Upper lobe of right lung (tissue), 1 donor: ENCODE results near the gene RELN. TPM values are rescaled to one million over a fixed set of nuclear protein-coding genes. Genes with fewer than 3 reads are reported as not detected.
"Not testable (repeated sequence)": the region's sequence is repeated elsewhere in the genome, so short reads cannot be mapped to it uniquely, and the experiment has no call there.

Experiments used
- ATAC-seq: fragments of 200-7000 bp; cut with Tn5 transposase; one replicate; pipeline ENCODE4 v1.9.1; 2020; ENCODE audit warnings: mild to moderate bottlenecking, moderate library complexity
- DNase-seq: peaks from one replicate; pipeline ENCODE4 v3.0.0-alpha.2; 2020
- H3K27ac ChIP-seq: fragments of 200-600 bp; one replicate; pipeline ENCODE4 v1.8.0; 2022
- H3K27me3 ChIP-seq: fragments of 200-600 bp; one replicate; pipeline ENCODE4 v1.8.0; 2022; ENCODE audit warnings: mild to moderate bottlenecking
- H3K36me3 ChIP-seq: fragments of 200-600 bp; one replicate; pipeline ENCODE4 v1.8.0; 2022
- H3K4me1 ChIP-seq: fragments of 200-600 bp; one replicate; pipeline ENCODE4 v1.8.0; 2022
- H3K4me3 ChIP-seq: fragments of 200-600 bp; one replicate; pipeline ENCODE4 v1.8.0; 2022; ENCODE audit warnings: mild to moderate bottlenecking
- H3K9me3 ChIP-seq: fragments of 200-600 bp; one replicate; pipeline ENCODE4 v1.8.0; 2022
- intact Hi-C: fragments of 100-400 bp; cut with DNase I; formaldehyde crosslinking; loops from one replicate; pipeline ENCODE4 v1.11.0; 2022
- total RNA-seq: library from RNA; stranded (reverse); fragmentation: NEBNext Ultra II Directional; extraction: Animal tissue kit (Norgen Biotek cat#: 25700); gene quantifications from one replicate; pipeline ENCODE4 v1.2.1, GENCODE V29; 2021
- TF ChIP-seq, protein P1 (sequence below): fragments of 200-600 bp; IDR thresholded peaks from one replicate; pipeline ENCODE4 v1.8.0; 2022; ENCODE audit warnings: antibody characterized with exemption
- donor health status: DM: no; HTN: yes; CAD: no; lungs with severe emphysema.

Gene RELN
- total RNA-seq, 1 donor from 2014 or later, result 5.6 TPM

GRCh38 chr7:103793614-103794013, 195.8 kb downstream of the RELN start:
- H3K27ac ChIP-seq, result no peak overlapping the region
- ATAC-seq, result no peak
- TF ChIP-seq, protein P1, sequence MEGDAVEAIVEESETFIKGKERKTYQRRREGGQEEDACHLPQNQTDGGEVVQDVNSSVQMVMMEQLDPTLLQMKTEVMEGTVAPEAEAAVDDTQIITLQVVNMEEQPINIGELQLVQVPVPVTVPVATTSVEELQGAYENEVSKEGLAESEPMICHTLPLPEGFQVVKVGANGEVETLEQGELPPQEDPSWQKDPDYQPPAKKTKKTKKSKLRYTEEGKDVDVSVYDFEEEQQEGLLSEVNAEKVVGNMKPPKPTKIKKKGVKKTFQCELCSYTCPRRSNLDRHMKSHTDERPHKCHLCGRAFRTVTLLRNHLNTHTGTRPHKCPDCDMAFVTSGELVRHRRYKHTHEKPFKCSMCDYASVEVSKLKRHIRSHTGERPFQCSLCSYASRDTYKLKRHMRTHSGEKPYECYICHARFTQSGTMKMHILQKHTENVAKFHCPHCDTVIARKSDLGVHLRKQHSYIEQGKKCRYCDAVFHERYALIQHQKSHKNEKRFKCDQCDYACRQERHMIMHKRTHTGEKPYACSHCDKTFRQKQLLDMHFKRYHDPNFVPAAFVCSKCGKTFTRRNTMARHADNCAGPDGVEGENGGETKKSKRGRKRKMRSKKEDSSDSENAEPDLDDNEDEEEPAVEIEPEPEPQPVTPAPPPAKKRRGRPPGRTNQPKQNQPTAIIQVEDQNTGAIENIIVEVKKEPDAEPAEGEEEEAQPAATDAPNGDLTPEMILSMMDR, result no peak
- no peaks in the 10 kb centered on the region for H3K36me3 ChIP-seq
- no peaks in the 10 kb centered on the region for H3K27me3 ChIP-seq
- intact Hi-C loops, result no loop called here
- H3K9me3 ChIP-seq, result no peaks in the 10 kb centered on the region
- no peaks in the 10 kb centered on the region for H3K4me1 ChIP-seq
- no peak for DNase-seq
- H3K4me3 ChIP-seq, result no peak overlapping the region

DNA sequence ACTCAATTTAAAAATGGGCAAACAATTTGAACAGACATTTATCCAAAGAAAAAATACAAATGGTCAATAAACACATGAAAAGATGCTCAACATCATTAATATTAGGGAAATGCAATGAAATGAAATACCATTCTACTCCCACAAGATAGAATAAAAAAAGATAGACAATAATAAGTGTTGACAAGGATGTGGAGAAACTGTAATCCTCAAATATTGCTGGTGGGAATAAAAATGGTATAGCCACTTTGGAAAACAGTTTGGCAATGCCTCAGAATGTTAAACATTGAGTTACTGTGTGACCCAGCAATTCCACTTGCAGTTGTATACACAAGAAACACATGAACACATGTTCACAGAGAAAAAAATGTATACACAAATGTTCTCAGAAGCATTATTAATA, 197.6 kb downstream of the RELN start:
- ATAC-seq (no peak), DNase-seq (no peak)
- Histone ChIP-seq H3K4me3 (no peak overlapping the region), H3K4me1 (no peaks in the 10 kb centered on the region), H3K9me3 (no peaks in the 10 kb centered on the region), H3K27ac (no peak overlapping the region), H3K36me3 (no peaks in the 10 kb centered on the region), H3K27me3 (no peaks in the 10 kb centered on the region)
- intact Hi-C loops, result no loop called here
- TF ChIP-seq, protein P1, result no peak

- ATAC-seq, H3K27ac ChIP-seq, DNase-seq, intact Hi-C loops, H3K36me3 ChIP-seq, H3K4me1 ChIP-seq, H3K27me3 ChIP-seq, H3K4me3 ChIP-seq, H3K9me3 ChIP-seq: not testable (repeated sequence)
Observed at GRCh38 chr7:103787041-103787440, 202.4 kb downstream of the RELN start.

DNA sequence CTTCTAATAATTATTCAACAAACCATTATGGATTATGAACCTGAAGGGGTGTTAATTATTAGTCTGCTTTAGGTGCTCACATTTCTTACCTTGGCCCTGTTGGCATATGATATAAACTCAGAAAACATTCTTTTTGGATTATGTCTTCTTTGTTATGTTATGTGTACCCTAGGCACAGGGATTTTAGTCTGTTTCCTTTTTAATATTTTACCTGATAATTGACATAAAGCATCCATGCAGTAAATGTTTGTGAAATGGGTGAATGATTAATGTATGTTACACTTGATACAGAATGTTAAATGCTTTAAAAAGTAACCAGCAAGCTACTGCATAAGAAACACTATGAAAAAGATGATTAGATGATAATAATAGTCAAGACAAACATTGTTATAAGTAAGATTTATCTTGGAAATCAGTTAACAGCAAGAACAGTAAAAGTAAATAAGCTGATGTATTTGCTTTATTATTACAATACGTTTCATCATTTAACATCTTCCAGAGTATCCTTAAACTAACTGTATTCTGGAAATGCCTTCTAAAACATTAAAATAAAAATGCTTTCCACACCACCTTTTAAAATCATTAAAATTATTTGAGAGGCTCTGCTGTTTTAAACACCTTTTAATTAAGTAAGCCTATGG, 204.7 kb downstream of the RELN start:
- H3K27ac ChIP-seq, result no peak overlapping the region
- H3K9me3 ChIP-seq, result no peaks in the 10 kb centered on the region
- intact Hi-C loops, result no loop called here
- TF ChIP-seq, protein P1, result no peak
- H3K36me3 ChIP-seq, result no peaks in the 10 kb centered on the region
- no peak for DNase-seq
- no peak for ATAC-seq
- H3K4me3 ChIP-seq, result no peak overlapping the region
- no peaks in the 10 kb centered on the region for H3K27me3 ChIP-seq
- no peaks in the 10 kb centered on the region for H3K4me1 ChIP-seq

DNA sequence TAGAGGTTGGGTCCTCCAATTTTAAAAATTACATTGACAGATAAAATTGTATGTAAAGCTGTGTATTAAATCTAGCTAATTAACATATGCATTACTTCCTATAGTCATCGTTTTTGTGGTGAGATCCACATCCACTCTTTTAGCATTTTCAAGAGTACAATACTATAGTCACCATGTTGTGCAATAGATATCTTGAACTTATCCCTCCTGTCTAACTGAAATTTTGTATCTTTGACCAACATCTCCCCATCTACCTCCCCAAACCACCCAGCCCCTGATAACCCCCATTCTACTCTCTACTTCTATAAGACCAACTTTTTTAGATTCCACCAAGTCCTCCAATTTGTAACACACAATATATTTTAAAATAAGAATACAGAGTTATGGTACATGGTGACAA, 208.0 kb downstream of the RELN start:
- ATAC-seq (no peak), DNase-seq (no peak)
- intact Hi-C loops, result no loop called here
- Histone ChIP-seq H3K4me1 (no peaks in the 10 kb centered on the region), H3K27ac (no peak overlapping the region), H3K4me3 (no peak overlapping the region), H3K27me3 (no peaks in the 10 kb centered on the region), H3K36me3 (no peaks in the 10 kb centered on the region), H3K9me3 (no peaks in the 10 kb centered on the region)
- TF ChIP-seq, protein P1, result no peak

DNA sequence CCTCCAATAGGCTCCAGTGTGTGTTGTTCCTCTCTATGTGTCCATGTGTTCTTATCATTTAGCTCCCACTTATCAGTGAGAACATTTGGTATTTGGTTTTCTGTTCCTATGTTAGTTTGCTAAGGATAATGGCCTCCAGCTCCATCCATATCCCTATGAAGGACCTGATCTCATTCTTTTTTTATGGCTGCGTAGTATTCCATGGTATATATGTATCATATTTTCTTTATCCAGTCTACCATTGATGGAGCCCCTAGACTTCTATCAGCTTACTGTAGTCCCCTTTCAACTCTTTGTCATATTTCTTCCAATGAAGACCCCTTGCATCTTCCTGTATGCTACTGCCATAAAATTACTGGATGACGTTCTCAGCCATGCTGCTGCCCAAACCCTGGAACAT, 208.9 kb downstream of the RELN start:
- H3K9me3 ChIP-seq, intact Hi-C loops, H3K27me3 ChIP-seq, H3K4me3 ChIP-seq, ATAC-seq, H3K27ac ChIP-seq, DNase-seq, H3K4me1 ChIP-seq, H3K36me3 ChIP-seq: not testable (repeated sequence)

- H3K4me1 ChIP-seq, result no peaks in the 10 kb centered on the region
- no peak for DNase-seq
- no peaks in the 10 kb centered on the region for H3K36me3 ChIP-seq
- H3K9me3 ChIP-seq, result no peaks in the 10 kb centered on the region
- TF ChIP-seq, protein P1, result no peak
- intact Hi-C loops, result no loop called here
- H3K27me3 ChIP-seq, result no peaks in the 10 kb centered on the region
- ATAC-seq, result no peak
- no peak overlapping the region for H3K27ac ChIP-seq
- H3K4me3 ChIP-seq, result no peak overlapping the region
Observed at GRCh38 chr7:103777440-103777839, 212.0 kb downstream of the RELN start.
